Measurements from ENCODE around the gene ZNF480.
"Not testable (repeated sequence)": the region's sequence is repeated elsewhere in the genome, so short reads cannot be mapped to it uniquely, and the experiment has no call there.

ZNF480 gene

DNA sequence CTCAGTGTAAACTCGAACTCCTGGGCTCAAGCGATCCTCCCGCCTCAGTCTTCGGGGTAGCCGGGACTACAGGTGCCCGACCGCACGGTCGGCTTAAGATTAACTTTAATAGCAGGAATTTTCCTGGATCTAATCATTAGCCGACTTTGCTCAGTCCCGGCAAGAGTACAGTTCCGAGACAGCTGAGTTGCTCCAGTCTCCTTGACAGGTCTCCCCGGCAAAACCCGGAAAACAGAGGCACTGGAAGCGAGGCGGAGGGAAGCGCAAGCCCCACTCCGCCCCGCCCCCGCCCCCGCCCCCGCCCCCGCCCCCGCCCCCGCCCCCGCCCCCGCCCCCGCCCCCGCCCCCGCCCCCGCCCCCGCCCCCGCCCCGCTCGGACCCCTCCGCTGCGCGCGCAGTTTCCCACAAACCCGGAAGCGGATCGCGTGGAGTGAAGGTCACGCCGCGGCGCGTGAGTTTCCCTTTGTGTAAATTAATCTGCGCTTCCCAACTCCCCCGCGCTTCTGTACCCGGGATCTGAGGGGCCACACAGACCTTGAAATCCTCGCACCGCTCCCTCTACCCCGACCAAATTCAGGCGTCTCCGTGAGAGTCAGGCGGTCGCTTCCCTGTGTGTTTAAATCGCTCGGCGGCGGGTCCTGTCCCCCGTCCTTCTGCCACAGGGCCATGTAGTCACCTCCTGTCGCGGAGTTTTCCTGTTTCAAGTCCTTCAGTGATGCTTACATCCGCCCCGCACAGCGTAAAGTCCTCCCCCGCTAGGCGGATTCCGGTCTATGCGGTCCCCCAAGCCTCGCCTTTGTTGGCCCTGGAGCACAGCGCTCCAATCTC lies at the start of gene ZNF480:
Gene ZNF480 (plus strand): TSS at position 397 of the 828 bp plus-strand sequence. CDS start 3,244 bp downstream, outside the sequence.
- peak; percentile 79 to 89 for DNase-seq (ENCODE audit: low read depth in 2 of 2, low spot score in 1 of 2)

DNA sequence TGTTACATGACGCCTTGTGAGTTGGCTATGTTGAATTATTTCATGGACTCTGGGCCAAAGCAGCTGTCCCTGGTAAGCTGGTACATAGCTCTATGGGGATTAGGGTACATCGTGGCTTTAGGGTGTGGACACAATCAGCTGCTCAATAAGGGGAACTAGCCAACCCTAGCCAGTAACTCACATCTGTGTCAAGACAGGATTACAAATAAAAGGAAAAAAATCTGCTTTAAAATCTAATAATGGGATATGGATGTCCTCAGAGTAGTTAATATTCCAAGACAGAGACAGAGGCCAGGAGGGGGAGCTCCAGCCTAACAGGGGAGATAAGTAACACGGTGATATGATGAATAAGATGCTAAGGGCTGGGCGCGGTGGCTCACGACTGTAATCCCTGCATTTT lies 48.7 kb upstream of the ZNF480 start:
- DNase-seq (ENCODE audit: low read depth in 2 of 2, low spot score in 1 of 2), result peak; percentile 17 to 44

- no peak for DNase-seq (ENCODE audit: low read depth in 2 of 2, low spot score in 1 of 2)
These were observed 38.5 kb upstream of the ZNF480 start for GRCh38 chr19:52258426-52258825.

- not testable (repeated sequence) for DNase-seq (ENCODE audit: low read depth in 2 of 2, low spot score in 1 of 2)
These were observed 31.4 kb upstream of the ZNF480 start for GRCh38 chr19:52265556-52265955.

GRCh38 chr19:52269338-52270261 lies 27.4 kb upstream of the ZNF480 start, which contains the start of gene ZNF766:
Gene ZNF766, plus strand, starts transcription at chr19:52269587. Its CDS starts 27 bp downstream, at chr19:52269614.
- DNase-seq (ENCODE audit: low read depth in 2 of 2, low spot score in 1 of 2), result peak; percentile 94 to 97

GRCh38 chr19:52270266-52270885 lies 26.6 kb upstream of the ZNF480 start:
- peak in 1 of 2 donors; percentile 3 for DNase-seq (ENCODE audit: low read depth in 2 of 2, low spot score in 1 of 2)

DNA sequence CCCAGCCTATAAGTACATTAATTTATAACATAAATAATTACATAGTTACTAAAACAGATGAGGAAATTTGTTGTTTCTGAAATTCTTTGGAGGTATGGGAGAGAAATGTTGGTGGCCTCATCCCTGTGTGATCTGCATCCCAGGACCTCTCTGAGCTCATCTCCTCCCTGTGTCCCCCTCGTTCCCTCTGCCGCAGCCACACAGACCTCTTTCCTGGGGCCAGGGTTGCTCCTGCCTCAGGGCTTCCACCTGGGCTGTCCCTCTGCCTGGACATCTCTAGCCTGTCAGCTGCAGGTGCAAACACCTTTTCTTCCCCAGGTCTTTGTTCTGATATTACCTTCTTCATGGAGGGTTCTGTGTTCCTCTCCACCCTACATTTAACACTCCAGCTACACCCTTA lies 23.7 kb upstream of the ZNF480 start:
- DNase-seq (ENCODE audit: low read depth in 2 of 2, low spot score in 1 of 2), result no peak

DNA sequence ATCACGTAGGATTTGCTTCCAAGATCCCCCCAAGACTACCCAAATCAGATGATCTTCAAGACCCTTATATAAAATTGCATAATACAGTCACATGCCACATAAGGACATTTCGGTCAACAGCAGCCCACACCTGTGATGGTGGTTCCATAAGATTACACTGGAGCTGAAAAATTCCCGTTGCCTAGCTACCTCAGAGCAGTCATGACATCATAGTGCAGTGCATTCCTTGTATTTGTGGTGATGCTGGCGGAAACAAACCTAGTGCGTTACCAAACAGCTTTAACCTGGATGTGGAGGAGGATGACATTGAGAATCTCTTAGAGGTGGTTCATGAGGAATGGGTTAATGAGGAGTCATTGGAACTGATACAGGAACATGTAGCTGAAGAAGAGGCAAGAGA lies 22.8 kb upstream of the ZNF480 start:
- no peak for DNase-seq (ENCODE audit: low read depth in 2 of 2, low spot score in 1 of 2)

- DNase-seq (ENCODE audit: low read depth in 2 of 2, low spot score in 1 of 2), result no peak
These were observed 21.0 kb upstream of the ZNF480 start for GRCh38 chr19:52275988-52276387.

DNA sequence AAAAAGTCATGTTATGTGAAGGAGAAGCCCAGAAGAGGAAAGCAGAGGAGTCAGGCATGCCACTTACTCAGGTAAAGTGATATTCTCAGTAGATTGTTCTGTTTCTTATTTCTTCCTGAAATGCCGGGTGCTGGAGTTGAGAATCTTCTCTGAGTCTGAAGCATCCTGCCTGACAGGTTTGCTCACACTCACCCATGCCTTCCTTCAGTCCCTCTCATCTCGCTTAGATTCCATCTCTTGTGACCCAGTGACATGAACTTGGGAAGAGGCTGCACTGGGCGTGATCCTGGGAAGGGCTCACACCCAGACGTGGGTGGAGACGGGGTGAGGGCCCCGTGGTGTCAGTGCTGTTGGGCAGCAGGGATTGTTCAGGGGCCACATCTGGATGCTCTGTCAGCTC lies 19.5 kb upstream of the ZNF480 start:
- DNase-seq (ENCODE audit: low read depth in 2 of 2, low spot score in 1 of 2), result no peak

DNA sequence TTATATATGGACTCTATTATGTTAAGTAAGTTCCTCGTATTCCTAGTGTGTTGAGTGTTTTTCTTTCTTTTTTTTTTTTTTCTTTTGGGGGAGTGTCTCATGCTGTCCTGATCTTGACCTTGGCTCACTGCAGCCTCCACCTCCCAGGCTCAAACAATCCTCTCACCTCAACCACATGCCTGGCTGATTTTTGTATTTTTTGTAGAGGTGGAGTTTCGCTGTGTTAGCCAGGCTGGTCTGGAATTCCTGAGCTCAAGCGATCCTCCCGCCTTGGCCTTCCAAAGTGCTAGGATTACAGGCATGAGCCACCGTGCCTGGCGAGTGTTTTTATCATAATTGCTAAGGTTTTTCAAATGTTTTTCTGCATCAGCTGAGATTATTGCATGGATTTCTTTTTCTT lies 10.7 kb upstream of the ZNF480 start:
- DNase-seq (ENCODE audit: low read depth in 2 of 2, low spot score in 1 of 2), result no peak

DNA sequence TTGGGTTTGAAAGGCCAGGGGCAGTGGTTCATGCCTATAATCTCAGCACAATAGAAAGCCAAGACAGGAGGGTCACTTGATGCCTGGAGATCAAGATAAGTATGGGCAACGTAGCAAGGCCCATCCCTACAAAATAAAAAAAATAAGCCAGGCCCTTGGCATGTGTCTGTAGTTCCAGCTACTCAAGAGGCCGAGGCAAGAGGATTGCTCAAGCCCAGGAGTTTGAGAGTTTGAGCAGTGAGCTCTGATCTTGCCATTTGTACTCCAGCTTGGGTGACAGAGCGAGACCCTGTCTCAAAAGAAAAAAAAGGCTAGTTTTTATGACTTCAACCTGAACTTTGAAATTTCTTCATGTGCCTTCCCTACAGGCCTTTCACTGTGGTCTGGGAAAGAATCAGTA lies 5.2 kb upstream of the ZNF480 start:
- no peak for DNase-seq (ENCODE audit: low read depth in 2 of 2, low spot score in 1 of 2)

- not testable (repeated sequence) for DNase-seq (ENCODE audit: low read depth in 2 of 2, low spot score in 1 of 2)
These were observed 4.0 kb upstream of the ZNF480 start for GRCh38 chr19:52292946-52293345.

DNA sequence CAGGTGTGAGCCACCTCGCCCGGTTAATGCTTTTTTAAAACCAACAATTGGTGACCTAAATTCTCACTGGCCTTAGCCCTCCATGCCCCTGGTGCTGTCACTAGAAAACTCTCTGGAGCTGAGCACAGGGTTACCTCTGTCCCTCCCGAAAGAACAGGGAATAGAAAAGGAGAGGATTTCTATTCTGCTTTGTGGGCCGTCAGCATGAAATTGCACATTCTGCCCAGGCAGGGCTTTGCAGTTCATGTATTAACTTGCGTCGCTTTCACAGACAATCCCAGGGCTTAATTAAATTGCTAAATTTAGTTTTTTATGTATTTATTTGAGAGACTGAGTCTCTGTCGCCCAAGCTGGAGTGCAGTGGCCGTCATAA lies 583 bp upstream of the ZNF480 start:
- DNase-seq (ENCODE audit: low read depth in 2 of 2, low spot score in 1 of 2), result no peak

GRCh38 chr19:52297601-52298364 lies 814 bp downstream of the ZNF480 start:
- DNase-seq (ENCODE audit: low read depth in 2 of 2, low spot score in 1 of 2), result no peak

DNA sequence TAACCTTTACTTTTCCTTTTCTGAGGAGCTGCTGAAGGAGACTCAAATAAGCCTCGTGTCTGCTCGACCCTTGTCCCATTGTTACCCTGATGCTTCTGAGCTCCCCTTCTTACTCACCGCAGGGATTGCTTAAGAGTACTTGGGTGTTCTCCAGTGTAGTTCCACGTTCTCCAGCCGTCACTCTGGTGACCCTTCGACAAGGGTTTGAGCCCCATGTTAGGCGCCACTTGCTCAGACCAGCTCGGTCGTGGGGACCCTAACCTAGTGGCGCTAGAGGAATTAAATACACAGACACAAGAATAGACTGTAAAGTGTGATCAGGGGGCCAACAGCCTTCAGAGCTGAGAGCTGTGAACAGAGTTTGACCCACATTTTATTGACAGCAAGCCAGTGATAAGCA lies 10.3 kb downstream of the ZNF480 start:
- DNase-seq (ENCODE audit: low read depth in 2 of 2, low spot score in 1 of 2), result no peak

DNA sequence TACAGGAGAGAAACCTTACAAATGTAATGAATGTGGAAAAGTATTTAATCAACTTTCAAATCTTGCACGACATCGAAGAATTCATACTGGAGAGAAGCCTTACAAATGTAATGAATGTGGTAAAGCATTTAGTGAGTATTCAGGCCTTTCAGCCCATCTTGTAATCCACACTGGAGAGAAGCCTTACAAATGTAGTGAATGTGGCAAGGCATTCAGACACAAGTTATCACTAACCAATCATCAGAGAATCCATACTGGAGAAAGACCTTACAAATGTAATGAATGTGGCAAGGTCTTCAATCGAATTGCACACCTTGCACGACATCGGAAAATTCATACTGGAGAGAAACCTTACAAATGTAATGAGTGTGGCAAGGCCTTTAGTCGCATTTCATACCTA lies 25.5 kb downstream of the ZNF480 start:
- DNase-seq (ENCODE audit: low read depth in 2 of 2, low spot score in 1 of 2), result no peak

DNA sequence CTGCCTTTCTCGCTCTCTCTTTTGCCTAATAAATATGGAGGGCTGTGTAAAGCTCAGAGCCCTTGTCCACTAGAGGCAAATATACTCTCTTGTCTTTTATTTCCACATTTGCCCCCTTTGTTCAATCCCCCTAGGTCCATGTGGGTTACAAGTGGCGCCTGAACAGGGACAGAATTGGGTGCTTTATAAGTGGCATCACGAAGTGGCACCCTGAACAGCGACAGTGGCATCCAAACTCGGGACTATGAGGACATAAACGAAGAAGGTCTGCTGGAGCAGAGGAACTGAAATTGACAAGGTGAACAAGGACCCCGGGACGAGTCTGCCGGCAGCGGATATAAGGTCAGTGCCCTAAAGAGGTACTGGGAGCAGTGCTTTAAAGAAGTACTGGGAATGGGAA lies 34.8 kb downstream of the ZNF480 start:
- DNase-seq (ENCODE audit: low read depth in 2 of 2, low spot score in 1 of 2), result no peak

GRCh38 chr19:52335768-52336116 lies 38.8 kb downstream of the ZNF480 start:
- DNase-seq (ENCODE audit: low read depth in 2 of 2, low spot score in 1 of 2), result no peak

DNA sequence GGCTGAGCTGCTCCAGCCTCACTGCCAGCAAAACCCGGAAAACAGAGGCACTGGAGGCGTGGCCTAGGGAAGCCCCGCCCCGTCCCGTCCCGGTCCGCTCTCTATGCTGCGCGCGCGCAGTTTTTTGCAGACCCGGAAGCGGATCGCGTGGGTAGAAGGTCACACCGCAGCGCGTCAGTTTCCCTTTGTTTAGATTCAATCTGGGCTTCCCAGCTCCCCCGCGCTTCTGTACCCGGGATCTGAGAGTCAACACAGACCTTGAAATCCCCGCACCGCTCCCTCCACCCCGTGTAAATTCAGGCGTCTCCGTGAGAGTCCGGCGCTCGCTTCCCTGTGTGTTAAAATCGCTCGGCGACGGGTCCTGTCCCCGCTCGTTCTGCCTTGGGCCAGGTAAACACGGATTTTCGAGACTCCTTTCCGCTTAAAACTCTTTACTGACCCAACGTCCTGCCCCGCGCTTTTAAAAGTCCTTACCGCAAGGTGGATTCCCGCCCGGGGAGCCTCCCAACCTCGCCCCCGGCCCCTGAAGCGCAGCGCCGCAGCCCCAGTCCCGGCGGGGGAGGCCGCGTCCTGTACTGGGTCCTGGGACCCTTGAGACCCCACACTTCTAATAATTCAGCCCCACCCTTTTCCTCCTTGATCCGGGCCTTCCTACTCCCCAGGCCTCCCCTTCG lies 39.3 kb downstream of the ZNF480 start, which contains the start of gene ZNF610:
Gene ZNF610 (plus strand): TSS at position 127 of the 674 bp plus-strand sequence. CDS start 12,930 bp downstream, outside the sequence.
- peak; percentile 64 to 75 for DNase-seq (ENCODE audit: low read depth in 2 of 2, low spot score in 1 of 2)
